HT-29 (cell line): ENCODE data around the gene ABAT. TPM values are rescaled to one million over a fixed set of nuclear protein-coding genes. Genes with fewer than 3 reads are reported as not detected.

Experiments
- DNase-seq: peaks from one replicate; pipeline ENCODE4 v3.0.0-alpha.2; 2015; ENCODE audit warnings: low spot score
- small RNA-seq: library from RNA; depleted of rRNA; stranded (forward); fragments of <200 nt; gene quantifications from one replicate; pipeline ENCODE3, GENCODE V24; 2014
- total RNA-seq: library from RNA; depleted of rRNA; stranded (reverse); fragments of >200 nt; shearing (Covaris generic); gene quantifications from 2 replicates; pipeline ENCODE4 v1.2.3, GENCODE V29; 2014; rRNA removed

The ABAT gene
- total RNA-seq, 1 experiment from 2014 or later, result 0.36 TPM

GRCh38 chr16:8814095-8814806 lies 139.8 kb downstream of the ABAT start:
- no peak for DNase-seq

DNA sequence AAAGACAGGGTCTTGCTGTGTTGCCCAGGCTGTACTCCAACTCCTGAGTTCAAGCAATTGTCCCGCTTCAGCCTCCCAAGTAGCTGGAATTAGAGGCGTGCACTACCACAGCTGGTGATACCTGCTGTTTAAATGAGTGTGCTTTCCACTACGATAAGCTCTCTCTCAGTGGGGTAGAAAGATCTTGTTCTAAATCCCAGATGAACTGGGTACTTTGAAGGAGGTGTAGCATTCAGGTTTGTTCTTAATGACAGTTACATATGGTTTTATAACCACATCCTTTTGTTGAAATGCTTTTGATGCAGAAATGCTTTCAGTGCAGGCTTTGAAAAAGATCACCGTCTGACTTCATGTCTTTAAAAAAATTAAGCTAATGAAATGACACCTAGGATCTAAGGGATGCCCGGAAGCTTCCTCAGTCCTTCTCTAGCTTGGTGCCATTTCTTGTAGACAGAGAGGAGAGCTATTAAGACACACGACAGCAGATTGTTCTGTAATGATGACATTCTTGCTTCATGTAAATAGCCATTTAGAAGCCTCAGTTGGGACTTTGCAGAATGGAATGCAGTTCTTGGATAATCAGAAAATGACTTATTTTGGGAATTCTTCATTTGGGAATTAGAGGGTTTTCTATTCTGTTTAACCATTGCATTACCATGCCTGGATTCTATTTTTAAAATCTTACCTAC lies 142.7 kb downstream of the ABAT start:
- DNase-seq, result no peak

DNA sequence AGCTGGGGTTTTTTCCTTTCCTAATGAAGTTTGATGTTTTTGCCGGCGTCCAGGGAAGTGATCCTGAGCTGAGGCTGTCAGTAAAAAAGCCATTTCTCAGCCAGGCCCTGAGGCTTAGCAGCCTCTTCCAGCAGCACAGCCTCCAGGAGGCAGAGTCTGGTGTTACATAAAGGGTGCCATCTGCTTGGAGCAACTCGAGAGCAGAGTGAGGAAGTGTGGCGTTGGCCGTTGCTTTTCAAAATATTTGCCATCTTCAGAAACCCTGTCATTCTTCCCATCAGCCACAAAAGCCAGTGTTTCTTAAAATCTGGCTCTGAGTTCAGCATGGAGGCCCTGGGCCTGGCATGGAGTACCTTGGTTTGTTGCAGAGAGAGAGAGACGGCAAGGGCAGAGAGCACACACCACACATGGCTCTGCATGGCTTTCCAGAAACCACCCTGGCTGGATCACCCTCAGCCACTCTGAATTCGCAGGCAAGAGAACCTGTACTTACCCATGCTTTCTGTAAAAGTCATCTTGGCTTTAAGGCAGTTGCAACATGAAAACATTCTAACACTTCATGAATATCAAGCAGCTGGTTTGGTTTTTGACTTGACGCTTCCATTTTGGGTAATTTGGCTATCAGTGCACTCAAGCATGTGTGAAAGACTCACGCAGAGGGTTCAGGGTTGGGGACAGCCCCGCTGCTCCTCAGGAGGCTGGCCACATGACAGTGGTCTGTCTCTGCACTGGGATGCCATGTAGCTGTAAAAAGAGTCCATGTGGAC lies 144.3 kb downstream of the ABAT start:
- DNase-seq, result no peak

DNA sequence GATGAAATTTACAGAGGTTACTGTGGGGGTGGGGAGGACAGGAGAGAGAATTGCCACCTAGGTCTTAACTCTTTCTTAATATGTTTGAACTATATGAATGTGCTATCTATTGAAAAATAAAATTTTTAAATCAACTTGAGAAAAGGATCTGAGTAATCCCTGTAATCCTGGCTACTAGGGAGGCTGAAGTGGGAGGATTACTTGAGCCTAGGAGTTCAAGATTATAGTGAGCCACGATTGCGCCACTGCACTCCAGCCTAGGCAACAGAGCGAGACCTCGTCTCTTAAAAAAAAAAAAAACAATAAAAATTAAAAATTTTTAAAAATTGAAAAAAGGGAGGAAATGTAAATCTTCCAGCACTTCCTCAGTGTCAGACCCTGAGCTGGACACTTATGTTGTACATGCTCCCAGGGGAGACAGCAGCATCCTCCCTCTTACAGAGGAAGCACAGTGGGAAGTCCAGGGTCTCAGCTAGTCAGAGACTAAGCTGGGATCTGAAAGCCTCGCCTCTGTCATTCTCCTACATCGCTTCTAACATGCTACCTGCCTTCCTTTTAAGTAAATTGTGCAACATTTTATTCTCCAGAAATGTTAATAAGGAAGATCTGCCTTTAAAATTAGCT lies 145.1 kb downstream of the ABAT start:
- DNase-seq, result no peak

DNA sequence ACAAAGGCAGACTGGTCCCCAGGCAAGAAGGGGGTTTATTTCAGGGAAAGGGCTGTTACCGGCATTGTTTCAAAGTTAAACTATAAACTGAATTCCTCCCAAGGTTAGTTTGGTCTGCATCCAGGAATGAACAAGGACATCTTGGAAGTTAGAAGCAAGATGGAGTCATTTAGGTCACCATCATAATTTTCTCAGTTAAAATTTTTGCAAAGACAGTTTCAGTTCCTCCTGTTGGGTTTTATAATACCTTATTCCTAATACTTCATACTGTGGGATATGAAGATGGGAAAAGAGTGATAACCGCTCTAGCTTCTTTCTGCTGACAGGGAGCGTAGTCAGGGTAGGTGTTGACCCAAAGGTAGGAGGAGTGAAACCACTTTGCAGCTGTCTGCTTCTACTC lies 148.0 kb downstream of the ABAT start:
- DNase-seq, result no peak

DNA sequence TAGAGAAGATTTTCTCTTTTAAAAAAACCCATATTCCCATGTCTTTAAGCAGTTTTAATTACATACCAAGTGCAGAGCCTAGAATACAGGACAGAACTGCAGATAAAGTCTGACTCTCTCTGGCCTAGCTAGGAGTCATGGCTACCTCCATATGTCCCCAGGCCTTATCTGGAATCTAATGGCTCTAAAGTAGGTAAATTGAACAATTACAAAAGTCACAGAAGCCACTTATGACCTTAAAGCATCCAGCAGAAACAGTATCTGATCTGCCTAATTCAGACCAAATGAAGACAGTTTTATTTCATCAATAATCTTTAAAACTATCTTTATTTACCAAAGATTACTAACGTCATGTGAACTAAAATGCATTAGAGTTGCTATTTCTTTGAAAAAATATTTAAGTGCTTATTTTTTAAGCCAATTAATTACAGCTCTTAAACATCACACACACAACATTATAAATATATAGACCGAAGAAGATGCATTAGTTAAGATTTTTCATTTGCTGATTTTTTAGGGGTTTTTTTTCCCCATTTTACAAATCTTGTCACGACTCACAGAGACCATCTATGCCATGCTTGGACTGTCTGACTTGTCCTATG lies 152.0 kb downstream of the ABAT start:
- DNase-seq, result no peak

DNA sequence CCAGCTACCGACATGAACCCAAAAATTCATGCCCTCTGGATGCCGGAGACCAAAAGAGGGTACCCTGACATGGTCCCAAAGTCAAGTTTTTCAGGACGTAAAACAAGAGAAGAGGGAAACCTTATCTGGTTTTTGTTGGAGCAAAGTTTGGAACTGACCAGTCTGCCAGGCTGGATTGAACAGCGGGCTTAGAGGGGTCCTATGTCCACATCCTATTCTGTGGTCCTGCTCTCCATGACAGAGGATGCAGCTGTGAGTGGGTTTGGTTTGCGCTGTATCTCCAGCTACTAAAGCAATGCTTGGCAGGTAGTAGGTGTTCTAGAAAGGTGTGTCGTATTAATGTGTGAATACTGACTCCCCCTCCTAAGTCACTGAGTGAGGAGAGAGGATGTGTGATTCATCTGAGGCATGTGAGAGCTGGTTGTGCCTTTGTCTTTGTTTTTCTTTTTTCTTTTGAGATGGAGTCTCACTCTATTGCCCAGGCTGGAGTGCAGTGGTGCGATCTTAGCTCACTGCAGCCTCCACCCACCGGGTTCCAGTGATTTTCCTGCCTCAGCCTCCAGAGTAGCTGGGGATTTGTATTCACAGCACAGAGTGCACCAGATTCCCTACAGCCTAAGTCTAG lies 154.2 kb downstream of the ABAT start:
- no peak for DNase-seq

DNA sequence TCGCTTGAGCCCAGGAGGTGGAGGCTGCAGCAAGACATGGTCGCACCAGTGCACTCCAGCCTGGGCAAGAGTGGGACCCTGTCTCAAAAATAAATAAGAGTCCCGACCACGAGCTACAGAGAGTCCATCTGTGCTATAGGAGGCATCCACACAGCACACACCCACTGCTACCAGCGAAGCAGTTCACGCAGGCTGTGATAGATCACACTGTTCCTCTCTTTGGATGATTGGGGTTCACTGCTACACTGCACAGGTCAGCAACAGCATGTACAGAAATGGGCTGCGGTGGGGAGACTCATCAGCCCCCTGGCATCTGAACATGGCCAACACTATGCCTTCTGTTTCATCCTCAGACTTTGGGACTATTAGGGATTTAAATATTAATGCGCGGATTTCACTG lies 157.0 kb downstream of the ABAT start:
- DNase-seq, result no peak

DNA sequence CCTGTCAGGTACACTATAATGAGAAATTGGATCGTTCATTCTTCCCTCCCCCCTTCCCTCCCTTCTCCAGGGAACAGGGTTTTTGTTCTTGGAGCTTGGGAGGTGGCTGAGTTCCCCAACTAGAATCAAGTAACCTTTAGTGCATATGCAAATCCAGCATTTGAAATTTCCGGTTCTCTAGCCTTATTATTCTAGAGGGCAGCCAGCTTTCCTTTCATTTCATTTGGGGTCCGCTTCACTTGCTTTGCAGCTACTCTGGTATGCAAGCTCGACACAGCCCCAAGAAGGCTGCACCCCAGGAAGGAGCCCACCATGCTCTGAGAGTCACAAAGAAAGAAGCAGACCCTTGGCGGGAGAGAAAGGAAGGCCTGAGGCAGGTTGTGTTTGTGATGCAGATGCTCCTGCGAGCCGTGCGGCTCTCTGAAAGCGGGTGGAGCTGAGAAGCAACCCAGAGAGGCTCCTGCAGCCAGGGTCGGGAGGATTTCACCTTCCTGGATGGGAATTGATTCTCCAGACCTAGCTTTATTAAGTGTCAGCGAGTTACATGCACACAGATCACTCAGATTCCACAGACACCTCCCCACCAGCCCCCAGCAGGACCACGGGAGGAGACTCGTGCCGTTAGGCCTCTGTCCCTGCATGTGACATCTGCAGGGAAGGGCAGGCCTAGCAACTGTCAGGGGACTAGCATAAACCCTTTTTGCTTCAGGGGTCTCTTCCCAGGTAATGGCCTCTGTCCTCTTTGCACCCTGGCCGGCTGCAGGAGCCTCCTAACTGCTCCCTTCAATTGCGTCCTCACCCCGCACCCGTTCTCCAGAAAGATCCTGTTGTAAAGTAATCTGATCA lies 157.7 kb downstream of the ABAT start:
- DNase-seq, result no peak

GRCh38 chr16:8832717-8833105 lies 158.3 kb downstream of the ABAT start:
- no peak for DNase-seq

Small RNA genes lying within 50 kb of the gene (small RNA-seq; reads per million reads assigned to genes)
- not detected for gene AC007224.1
- gene RN7SL743P, result not detected
- gene RNU7-63P, result not detected

Other genes with a start within 250 kb of the ABAT start
- not detected in 2 replicates for gene TMEM114, start 84.1 kb upstream of the ABAT start, total RNA-seq
- gene METTL22, start 52.9 kb upstream of the ABAT start, total RNA-seq, result 16.4 and 21.0 TPM in 2 replicates
- 7.5 and 11.7 TPM in 2 replicates for gene TMEM186, start 123.0 kb downstream of the ABAT start, total RNA-seq
- gene PMM2, start 123.2 kb downstream of the ABAT start, total RNA-seq, result 49.0 and 65.5 TPM in 2 replicates
- 197 and 220 TPM in 2 replicates for gene CARHSP1, start 194.4 kb downstream of the ABAT start, total RNA-seq
- gene LITAFD, start 207.7 kb downstream of the ABAT start, total RNA-seq, result not detected in 2 replicates